HEK293T (cell line): ENCODE measurements around the gene TMEM238L.

Experiments
- SP1 ChIP-seq: fragments of 450-650 bp; IDR thresholded peaks from 2 replicates; pipeline ENCODE4 v1.6.1; 2017
- TARDBP ChIP-seq: fragments of 450-650 bp; IDR thresholded peaks from 2 replicates; pipeline ENCODE4 v1.6.1; 2016

DNA sequence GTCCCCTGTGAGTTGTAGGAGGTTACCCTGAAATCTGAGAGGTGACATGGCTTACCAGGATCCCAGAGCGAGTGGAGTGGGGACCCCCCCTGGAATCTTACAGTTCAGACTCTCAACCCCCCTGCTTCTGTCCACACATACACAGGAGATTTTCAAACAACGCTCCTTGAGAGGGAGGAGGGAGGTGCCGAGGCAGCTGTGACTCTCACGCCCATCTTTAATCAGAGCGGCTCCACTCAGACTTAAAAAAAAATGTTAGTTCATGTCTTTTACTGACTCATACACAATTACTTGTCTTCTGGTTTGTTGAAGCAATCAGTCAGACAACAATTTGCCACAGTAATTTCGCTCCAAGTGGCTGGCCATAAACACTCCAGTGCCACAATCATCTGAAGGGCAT is 58.7 kb downstream of the TMEM238L start:
- TF ChIP-seq SP1 (no peak), TARDBP (no peak)
